ENCODE results near the gene PDIA4.
"Not testable (repeated sequence)": the region's sequence is repeated elsewhere in the genome, so short reads cannot be mapped to it uniquely, and the experiment has no call there.

Gene PDIA4

DNA sequence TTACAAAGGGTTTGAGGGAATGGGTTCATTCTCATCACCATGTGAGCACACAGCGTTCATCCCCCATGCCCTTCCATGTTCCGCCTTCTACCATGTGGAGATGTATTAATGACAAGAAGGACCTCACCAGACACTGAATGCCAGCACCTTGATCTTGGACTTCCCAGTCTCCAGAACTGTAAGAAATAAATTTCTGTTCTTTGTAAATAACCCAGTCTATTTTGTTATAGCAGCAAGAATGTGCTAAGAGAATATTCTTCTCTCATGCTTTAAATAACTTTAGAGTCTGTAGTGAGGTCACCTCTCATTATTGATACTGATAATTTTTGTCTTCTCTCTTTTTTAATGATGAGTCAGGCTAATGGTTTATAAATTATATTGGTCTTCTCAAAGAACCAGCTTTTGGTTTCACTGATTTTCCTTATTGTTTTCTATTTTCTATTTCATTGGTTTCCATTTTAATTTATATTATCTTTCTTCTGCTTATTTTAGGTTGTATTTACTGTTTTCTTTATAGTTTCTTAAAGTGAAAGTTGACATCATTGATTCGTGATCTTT lies 3.1 kb upstream of the PDIA4 start:
- DNase-seq (ENCODE audit: low spot score): no peak

DNA sequence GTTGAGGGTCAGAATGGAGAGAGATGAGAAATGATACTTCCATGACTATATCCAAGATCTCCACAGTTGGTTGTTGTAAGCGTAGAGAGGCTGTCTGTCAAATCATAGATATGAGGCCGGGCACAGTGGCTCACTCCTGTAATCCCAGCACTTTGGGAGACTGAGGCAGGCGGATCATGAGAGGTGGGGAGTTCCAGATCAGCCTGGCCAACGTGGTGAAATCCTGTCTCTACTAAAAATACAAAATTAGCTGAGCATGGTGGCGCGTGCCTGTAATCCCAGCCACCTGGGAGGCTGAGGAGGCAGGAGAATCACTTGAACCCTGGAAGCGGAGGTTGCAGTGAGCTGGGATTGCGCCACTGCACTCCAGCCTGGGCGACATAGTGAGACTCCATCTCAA lies 2.1 kb upstream of the PDIA4 start:
- DNase-seq (ENCODE audit: low spot score): not testable (repeated sequence)

DNA sequence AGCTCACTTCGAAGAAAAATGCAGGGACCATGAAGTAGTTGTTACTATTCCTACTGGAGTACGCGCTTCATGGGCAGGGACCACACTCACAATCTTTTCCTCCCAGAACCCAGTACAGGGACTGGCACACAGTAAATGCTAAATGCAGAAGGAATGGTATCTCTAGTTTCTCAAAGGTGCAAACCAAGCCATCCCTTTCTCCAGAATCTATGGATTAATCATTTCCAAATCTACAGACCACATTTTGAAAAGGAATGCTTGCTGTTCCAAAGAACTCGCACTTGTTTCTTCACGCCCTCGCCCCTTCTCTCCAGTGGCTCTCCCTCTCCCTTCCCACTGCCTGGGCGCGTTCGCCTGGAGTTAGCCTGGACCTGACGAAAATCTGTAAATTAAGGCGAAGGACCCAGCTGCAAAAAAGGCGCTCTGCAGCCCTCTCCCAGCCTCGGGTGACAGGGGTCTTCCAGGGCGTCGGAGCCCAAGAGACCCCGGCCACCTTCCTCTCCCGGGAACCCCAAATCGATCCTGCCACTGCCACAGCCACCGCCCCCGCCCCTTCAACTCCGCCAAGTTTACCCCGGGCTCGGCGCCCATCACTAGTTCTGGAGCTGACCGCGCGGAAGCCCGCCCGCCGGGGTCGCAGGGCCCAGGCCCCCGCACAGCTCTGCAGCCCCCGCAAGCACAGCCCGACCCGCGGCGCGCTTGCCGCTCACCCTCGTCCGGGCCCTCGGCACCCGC lies 527 bp downstream of the PDIA4 start:
- DNase-seq (ENCODE audit: low spot score): peak; percentile 21

DNA sequence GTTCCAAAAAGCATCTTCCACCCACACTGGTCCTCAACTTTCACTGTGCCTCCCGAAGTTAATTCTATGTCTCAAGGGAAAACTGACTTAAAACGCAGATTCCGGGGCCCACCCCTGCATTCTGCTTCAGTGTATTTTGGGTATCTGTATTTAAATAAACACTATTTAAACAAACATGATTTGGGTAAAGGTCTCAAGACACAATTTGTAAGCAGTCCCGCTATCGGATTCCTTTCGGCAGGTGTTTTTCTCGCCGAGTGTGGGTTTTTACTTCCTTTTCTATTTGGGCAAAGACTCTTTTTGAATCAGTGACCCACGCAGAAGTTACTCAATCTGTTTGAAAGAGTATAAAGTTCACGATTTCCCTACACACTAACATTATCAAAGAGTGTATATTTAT lies 1.2 kb downstream of the PDIA4 start:
- no peak for DNase-seq (ENCODE audit: low spot score)

DNA sequence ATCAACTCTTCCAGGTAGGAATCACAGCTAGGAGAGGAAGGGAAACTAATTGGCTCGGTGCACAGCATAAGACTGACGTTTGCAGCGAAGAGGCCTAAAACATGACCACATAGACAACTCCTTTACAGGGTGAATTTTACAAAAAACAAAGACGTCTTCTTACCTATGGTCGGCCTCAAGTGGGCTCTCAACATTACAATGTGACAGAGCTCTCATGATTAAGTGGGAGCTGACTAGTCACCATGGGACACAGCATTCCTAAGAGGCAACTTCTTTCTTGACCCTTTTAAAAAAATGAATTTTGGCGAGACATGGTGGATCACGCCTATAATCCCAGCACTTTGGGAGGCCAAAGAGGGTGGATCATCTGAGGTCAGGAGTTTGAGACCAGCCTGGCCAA lies 4.6 kb downstream of the PDIA4 start:
- no peak for DNase-seq (ENCODE audit: low spot score)

DNA sequence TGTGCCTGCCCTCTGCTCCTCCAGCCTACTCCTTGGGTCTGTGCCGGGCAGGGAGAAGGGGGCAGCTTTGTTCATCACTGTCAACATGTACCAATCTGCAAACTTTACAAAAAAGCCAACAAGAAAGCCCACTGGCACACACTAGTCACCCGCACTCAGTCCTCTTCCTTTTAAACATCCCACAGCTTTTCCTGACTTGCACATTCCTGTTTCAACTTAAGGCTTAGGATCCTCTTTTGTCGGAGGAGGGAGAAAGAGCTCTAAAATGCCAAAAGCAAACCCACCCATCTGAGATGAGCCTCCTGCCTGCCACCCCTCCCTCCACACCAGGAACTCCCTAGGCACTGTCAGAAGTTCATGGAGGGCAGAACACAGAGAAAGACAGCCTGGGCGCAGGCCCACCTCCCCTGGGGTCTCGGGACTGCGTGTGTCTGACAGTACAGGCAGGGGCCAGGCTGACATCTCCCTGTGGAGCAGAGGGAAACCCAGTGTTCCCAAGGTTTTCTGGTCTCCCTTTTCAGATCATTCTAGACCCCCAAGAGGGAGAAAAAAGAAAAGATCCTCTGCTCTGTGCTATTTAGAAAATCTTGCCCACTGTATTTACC lies 5.4 kb downstream of the PDIA4 start:
- DNase-seq (ENCODE audit: low spot score): no peak

DNA sequence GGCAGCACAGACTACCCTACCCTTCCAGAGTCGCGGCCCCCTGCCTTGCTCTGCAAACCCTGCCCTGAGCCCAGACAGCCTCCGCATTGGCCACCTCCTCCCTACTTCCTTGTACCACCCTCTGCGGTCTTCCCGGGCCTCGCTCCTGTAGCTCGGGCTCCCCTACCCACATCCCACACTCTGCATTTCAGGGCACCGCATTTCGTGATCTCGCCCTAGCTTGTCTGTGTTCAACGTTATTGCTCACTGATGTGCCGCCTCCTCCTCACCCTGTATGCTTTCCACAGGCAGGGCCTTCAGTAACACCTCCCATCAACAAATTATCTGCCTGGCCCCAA lies 6.6 kb downstream of the PDIA4 start:
- no peak for DNase-seq (ENCODE audit: low spot score)

DNA sequence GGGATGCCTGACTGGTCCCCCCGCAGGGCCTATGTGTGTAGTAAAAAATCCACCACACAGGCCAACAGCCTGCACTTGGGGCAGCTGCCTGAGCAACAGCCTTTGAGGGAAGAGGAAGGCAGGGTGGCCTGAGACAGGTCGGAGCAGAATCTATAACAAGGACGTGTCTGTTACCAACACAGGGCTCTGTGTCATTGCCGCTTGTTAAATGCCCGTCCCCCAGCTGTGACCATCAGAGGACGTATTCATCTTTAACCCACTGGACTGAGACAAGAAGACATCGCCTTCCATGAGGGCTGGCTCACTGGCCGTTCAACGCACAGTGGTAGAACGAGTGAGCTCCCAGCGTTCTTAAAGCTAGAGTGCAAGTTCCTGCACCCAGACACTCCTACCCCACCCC lies 7.8 kb downstream of the PDIA4 start:
- peak; percentile 77 for DNase-seq (ENCODE audit: low spot score)

DNA sequence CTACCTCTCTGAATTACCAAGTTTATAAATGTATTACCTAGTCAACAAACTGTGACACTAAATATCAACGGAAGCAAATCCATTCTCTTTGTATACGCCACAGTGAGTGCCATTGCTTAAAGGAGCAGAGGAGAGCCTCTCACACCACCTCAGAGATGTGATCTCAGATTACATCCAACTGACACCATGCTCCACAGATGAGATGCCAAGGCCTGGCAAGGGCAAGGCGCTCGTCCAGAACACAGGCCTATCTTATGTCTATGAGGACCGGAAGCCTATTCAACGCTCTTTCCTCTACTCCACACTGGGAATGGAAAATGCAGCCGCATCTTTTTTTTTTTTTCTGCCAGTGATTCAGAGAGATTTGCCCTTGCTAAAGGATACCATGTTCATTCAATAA lies 11.4 kb downstream of the PDIA4 start:
- no peak for DNase-seq (ENCODE audit: low spot score)

DNA sequence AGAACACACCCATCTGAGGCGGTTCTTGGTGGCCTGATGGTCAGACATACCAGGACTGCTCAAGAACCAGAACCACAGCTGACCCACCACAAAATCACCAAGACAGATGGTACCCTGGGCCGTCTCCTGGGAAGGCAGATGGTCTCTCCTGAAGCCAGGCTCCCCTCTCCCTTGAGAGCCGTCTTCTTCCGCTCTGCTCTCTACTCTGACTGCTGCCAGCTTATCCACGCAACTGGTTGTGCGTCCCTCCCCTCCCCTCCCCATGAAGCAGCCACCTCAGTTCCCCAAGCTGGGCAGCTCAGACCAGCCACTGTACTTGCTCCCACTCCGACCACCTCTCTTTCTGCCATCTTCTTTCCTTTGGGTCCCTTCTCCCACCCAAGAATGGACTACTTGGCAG lies 14.0 kb downstream of the PDIA4 start:
- no peak for DNase-seq (ENCODE audit: low spot score)

DNA sequence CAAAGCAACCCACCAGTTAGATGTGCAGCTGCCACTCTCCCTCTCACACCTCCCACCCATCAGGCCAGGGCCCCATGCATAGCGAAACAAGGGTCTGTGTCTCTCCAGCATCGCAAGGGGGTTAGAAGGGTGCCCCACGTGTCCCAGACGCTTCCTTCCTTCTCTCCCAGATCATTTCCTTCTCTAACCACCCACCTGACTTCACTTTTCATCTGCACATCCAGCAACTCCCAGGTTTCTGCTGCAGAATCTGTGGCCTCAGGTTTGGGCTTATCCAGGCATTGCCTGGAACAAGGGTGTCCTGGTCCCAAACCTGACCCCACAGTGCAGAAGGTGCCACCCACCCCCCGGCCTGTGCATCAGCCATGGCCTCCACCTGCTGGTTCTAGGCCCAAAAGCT lies 14.4 kb downstream of the PDIA4 start:
- no peak for DNase-seq (ENCODE audit: low spot score)

DNA sequence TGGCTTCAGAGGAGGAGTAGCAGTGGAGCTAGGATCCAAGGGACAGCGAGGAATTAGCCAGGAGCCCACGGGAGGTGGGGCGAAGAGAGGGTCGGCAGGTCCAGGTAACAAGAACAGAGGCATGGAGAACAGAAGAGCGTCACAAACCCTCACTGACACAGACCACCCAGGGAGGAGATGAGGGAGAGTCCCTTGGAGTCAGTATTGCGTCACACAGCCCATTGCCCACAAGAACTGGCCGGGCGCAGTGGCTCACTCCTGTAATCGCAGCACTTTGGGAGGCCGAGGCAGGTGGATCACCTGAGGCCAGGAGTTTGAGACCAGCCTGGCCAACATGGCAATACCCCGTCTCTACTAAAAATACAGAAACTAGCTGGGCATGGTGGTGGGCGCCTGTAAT lies 15.6 kb downstream of the PDIA4 start:
- DNase-seq (ENCODE audit: low spot score): not testable (repeated sequence)

DNA sequence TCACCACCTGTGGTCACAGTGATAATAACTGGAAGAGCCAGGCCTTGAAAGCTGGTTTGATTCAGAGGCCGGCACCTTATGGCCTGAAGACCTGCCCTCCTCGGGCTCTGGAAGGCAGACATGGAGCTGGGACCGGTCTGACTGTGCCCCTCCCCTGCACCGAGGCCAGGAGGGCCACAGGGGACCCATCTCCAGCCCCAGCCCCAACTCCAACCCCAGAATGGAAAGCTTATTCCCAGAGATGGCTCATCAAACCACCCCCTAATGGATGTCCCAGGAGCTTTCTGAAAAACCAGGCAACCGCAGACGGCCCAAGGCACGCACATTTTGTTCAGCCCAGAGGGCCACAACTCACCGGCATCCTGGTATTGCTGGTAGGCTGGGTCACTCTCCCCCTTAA lies 16.8 kb downstream of the PDIA4 start:
- DNase-seq (ENCODE audit: low spot score): no peak

DNA sequence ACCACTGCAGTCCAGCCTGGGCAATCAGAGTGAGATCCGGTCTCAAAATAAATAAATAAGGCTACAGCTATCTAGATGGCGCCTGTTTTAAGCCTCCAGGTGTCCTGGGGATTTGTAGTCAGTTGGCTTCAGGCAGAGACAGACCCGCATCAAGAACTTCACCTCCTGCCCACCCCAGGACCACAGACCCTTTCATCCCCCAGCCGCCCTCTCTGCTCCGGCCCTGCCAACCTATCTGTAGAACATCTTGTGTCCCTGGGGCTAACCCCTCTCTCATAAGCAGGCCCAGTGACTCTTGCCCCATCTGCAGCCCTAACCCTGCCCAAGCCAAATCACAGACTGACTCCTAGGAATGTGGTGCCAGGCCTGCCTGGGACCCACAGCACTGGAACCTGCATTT lies 17.9 kb downstream of the PDIA4 start:
- no peak for DNase-seq (ENCODE audit: low spot score)

DNA sequence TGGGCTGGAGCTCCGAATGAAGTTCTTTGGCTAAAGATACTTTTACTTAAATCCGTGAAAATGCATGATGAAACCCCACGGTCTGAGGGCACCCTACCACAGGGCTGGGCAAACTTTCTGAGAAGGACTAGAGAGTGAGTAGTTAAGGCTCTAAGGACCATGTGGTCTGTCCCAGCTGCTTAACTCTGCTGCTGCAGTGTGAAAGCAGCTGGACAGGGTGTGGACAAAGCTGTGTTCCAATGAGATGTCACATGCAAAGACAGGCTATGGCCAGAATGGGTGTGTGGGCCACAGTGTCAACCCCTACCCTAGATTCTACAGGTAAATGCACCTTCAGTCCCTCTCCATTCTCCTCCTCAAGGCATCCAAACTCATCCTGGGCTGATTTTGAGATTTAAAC lies 18.8 kb downstream of the PDIA4 start:
- no peak for DNase-seq (ENCODE audit: low spot score)

DNA sequence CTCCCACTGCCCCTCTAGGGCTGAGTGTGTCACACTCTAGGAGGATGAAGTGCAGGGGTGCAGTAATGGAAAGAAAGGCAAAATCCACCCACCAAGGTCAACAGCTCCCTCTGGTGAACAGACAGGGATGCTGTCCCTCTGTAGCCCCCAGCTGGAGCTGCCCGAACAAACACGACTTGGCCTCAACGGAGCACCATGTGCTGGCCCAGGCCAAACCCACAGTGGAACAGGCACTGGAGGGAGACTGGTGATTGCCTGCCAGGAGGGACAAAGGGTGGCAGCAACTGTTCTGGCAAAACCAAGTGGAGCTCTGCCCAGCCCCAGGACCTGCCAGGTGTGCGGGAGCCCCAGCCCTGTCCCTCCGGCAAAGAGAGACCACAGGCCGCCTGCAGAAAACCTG lies 20.7 kb downstream of the PDIA4 start:
- no peak for DNase-seq (ENCODE audit: low spot score)

DNA sequence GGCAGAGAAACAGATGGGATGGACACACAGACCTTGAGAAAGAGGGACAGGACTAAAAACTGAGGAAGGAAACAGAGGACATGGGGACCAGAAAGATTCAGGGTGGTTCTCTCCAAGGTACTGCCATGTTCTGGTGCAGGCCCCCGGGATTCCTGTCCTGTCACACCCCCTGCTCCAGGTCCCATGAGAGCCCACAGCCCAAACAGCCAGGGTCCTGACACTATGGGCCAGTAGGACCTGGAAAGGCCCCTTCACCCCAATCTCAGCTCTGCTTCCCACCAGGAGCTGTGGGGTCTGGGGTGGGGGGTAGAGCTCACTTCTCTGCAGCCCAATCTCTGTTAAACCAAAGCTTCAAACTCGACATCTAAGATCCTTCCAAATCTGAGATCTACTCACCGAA lies 21.2 kb downstream of the PDIA4 start:
- DNase-seq (ENCODE audit: low spot score): no peak

DNA sequence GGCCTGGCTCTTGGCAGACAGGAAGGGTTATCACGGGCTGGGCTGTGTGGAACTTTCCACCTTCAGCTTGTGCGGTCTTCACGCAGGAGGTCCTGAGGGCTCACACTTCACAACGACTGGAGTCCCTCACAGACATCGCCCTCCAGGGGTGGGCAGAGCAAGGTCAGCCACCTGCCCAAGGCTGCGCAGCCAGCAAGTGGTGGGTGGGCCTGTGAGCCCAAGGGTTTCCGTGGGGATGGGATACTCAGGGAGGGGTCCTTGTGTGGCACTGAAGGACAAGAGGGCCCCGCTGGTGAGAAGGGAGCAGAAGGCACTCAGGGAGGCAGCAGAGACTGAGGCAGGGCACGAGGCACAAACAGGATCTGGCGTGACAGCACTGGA lies 22.0 kb downstream of the PDIA4 start:
- DNase-seq (ENCODE audit: low spot score): no peak

DNA sequence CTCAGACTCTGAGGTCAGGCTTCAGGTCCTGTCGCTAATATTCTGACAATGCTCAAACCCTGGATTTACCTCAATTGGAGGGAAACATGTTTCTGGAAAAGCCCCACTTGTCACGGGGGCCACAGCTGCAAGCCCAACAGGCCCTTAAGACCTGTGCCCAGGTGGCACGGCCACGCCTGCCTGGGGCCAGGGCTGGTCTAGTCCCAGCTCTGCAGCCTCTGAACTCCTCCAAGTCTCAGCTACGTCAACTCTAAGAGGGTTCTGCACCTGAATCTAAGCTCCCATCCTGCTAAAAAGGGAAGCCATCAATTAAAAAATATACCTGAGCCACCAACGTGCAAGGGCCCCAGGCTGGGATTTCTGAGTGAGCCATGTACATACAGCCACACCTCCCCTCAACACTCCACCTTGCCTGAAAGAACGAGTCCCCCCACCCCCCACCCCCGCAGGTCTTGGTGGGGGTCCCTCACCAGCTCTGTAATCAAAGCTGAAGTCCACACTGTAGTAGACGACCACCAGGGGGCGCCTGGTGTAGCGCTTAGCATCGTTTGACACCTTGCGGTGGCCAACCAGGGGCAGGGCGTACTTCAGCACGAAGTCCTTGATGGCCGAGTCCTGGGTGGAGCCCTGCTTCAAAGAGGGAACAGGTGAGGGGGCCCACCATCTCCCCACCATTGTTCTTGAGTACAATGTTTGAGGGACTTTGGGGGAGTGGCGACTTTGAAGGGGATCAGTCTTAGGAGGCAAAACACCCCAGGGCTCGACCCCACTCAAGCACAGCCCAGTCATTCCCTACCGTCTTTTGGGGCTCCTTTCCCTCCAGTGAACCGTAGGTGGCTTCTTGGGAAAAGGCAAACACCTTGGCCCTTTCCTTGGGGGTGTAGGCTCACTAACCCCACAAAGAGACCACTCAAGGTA lies 22.6 kb downstream of the PDIA4 start:
- DNase-seq (ENCODE audit: low spot score): peak; percentile 67

DNA sequence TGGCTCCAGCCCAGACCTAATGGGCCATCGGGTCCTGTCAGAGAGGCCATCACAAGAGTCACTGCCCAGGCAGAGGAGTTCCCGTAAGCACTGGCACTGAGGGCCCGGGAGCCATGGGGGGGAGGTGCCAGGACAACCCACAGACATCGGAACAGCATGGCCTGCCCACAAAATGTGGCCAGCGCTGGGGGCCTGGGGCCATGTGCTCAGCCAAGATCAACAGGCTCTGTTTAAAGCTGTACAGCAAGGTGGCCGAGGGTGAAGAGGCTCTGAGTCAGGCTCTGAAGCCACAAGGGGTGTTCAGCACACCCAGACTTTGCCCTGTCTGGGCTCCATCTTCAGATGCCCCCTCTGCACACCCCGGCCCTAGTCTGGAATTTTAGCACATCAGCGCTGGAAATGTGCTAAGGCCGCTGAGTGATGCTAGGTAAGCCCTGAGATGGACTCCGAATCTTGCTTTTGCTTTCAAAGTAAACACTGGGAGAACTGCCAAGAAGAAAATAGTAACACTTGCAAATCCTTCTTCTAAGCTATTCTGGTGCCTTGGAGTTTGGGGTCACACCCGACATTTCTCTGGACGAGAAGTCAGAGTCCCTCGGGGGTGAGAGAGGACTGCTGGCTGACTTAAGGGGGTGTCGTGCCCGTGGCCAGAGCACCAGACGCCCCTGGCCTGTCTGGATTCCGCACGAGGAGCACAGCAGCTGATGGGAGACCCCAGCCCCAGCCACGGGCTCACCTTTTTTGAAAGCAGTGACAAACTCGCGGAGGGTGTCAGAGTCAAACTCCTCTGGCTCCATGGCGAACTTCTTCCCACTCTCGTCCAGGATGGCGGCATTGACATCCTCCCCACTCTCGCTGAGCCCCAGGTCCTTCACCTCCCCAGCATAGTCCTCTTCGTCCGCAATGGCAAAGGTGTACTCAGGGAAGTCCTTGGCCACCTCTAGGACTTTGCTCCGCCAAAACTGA lies 23.6 kb downstream of the PDIA4 start:
- DNase-seq (ENCODE audit: low spot score): no peak

DNA sequence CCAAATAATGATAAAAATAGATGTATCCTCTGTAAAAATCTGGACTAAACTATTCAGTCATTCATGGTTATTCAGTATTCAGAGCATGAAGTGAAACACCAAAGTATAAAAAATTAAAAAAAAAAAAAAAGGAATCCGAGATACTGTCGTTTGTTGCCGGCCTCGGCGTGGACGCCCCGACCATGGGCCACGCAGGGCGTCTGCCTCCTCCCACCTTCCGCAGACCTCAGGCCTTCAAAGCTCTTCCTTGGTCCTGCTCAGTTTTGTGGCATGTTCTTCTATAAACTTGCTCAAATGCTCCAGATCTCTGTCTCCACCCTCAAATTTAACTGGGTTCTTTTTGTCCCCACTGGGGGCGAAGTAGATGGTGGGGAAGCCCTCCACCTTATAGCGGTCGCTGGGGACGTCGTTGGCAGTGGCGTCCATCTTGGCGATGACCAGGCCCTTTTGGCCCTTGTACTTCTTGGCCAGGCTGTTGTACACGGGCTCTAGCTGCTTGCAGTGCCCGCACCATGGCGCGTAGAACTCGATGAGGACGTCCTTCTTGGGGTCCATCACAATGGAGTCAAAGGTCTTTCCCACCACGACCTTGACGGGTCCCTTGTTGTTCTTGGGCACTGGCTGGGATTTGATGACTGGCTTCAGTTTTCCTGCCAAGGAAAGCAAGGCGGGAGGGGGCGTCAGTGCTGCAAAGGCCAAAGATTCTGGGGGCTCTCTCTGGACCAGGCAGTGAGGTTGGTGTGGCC lies 24.6 kb downstream of the PDIA4 start:
- no peak for DNase-seq (ENCODE audit: low spot score)
